Fibroblast of skin of abdomen (primary cell): ENCODE data around the gene CHD9. TPM values are rescaled to one million over a fixed set of nuclear protein-coding genes. Genes with fewer than 3 reads are reported as not detected.
A peak's percentile ranks its signal among the peaks of the same experiment; 100 is the strongest.
"Not testable (repeated sequence)": the region's sequence is repeated elsewhere in the genome, so short reads cannot be mapped to it uniquely, and the experiment has no call there.

Source experiments
- DNase-seq: peaks from one replicate; pipeline ENCODE4 v3.0.0-alpha.2; 2013
- polyA plus RNA-seq, 2 experiments: library from polyadenylated mRNA; unstranded; fragments of 120-200 nt; gene quantifications; one replicate each; pipeline ENCODE4 v1.2.1, GENCODE V29; 2013; ENCODE audit not compliant: insufficient read length in 2 of 2

CHD9 gene
- polyA plus RNA-seq (2013, experiment 1 of 2; ENCODE audit: insufficient read length) = 17.2 TPM
- polyA plus RNA-seq (2013, experiment 2 of 2; ENCODE audit: insufficient read length) = 14.9 TPM

- peak; percentile 85 for DNase-seq
These were observed at the start of gene CHD9 for GRCh38 chr16:53054670-53055485. TSS of gene CHD9 (plus strand) at chr16:53054991. CDS start at chr16:53156090, 101,099 bp downstream.

- DNase-seq = no peak
These were observed 47.7 kb upstream of the CHD9 start for GRCh38 chr16:53007095-53007494.

GRCh38 chr16:53014287-53014686 is 40.5 kb upstream of the CHD9 start:
- no peak for DNase-seq

- no peak for DNase-seq
These were observed 35.9 kb upstream of the CHD9 start for GRCh38 chr16:53018834-53019416.

- DNase-seq = peak; percentile 44
These were observed 32.4 kb upstream of the CHD9 start for GRCh38 chr16:53022374-53022773.

- no peak for DNase-seq
These were observed 30.7 kb upstream of the CHD9 start for GRCh38 chr16:53024045-53024444.

- DNase-seq = no peak
These were observed 24.8 kb upstream of the CHD9 start for GRCh38 chr16:53029971-53030370.

GRCh38 chr16:53031323-53031942 is 23.4 kb upstream of the CHD9 start:
- DNase-seq = no peak

GRCh38 chr16:53034306-53034705 is 20.5 kb upstream of the CHD9 start:
- no peak for DNase-seq

GRCh38 chr16:53035176-53035942 is 19.4 kb upstream of the CHD9 start:
- no peak for DNase-seq

GRCh38 chr16:53036066-53036465 is 18.7 kb upstream of the CHD9 start:
- DNase-seq = no peak

- not testable (repeated sequence) for DNase-seq
These were observed 18.1 kb upstream of the CHD9 start for GRCh38 chr16:53036711-53037110.

GRCh38 chr16:53040788-53041187 is 14.0 kb upstream of the CHD9 start:
- no peak for DNase-seq

GRCh38 chr16:53041320-53042051 is 13.3 kb upstream of the CHD9 start:
- DNase-seq = peak; percentile 29

- DNase-seq = no peak
These were observed 12.5 kb upstream of the CHD9 start for GRCh38 chr16:53042235-53042701.

GRCh38 chr16:53043428-53043831 is 11.4 kb upstream of the CHD9 start:
- no peak for DNase-seq

GRCh38 chr16:53043986-53044601 is 10.7 kb upstream of the CHD9 start:
- DNase-seq = no peak

GRCh38 chr16:53045341-53046220 is 9.2 kb upstream of the CHD9 start:
- DNase-seq = no peak

GRCh38 chr16:53047515-53047914 is 7.3 kb upstream of the CHD9 start:
- not testable (repeated sequence) for DNase-seq
